ENCODE data around the gene MTRF1.

Gene MTRF1

GRCh38 chr13:41257535-41257934 lies 5.8 kb downstream of the MTRF1 start:
- TF ChIP-seq GATA3 (IDR thresholded peaks at IDR 0.05; ENCODE audit: low read depth, low read length): no peak
- TF ChIP-seq GATA2 (IDR thresholded peaks at IDR 0.05; ENCODE audit: low read depth, low read length): no peak

- TF ChIP-seq GATA2 (IDR thresholded peaks at IDR 0.05; ENCODE audit: low read depth, low read length) (no peak), GATA3 (IDR thresholded peaks at IDR 0.05; ENCODE audit: low read depth, low read length) (no peak)
These were observed 8.5 kb downstream of the MTRF1 start for GRCh38 chr13:41254902-41255301.

GRCh38 chr13:41250993-41251392 lies 12.4 kb downstream of the MTRF1 start:
- TF ChIP-seq GATA2 (IDR thresholded peaks at IDR 0.05; ENCODE audit: low read depth, low read length) (no peak), GATA3 (IDR thresholded peaks at IDR 0.05; ENCODE audit: low read depth, low read length) (no peak)

- TF ChIP-seq GATA2 (IDR thresholded peaks at IDR 0.05; ENCODE audit: low read depth, low read length) (no peak), GATA3 (IDR thresholded peaks at IDR 0.05; ENCODE audit: low read depth, low read length) (no peak)
These were observed 16.3 kb downstream of the MTRF1 start for GRCh38 chr13:41246969-41247680.

GRCh38 chr13:41244556-41244955 lies 18.8 kb downstream of the MTRF1 start:
- TF ChIP-seq GATA3 (IDR thresholded peaks at IDR 0.05; ENCODE audit: low read depth, low read length): no peak
- TF ChIP-seq GATA2 (IDR thresholded peaks at IDR 0.05; ENCODE audit: low read depth, low read length): no peak

GRCh38 chr13:41241626-41242025 lies 21.8 kb downstream of the MTRF1 start:
- TF ChIP-seq GATA3 (IDR thresholded peaks at IDR 0.05; ENCODE audit: low read depth, low read length) (no peak), GATA2 (IDR thresholded peaks at IDR 0.05; ENCODE audit: low read depth, low read length) (no peak)

- TF ChIP-seq GATA3 (IDR thresholded peaks at IDR 0.05; ENCODE audit: low read depth, low read length): no peak
- TF ChIP-seq GATA2 (IDR thresholded peaks at IDR 0.05; ENCODE audit: low read depth, low read length): no peak
These were observed 27.0 kb downstream of the MTRF1 start for GRCh38 chr13:41236369-41236768.

GRCh38 chr13:41232578-41233480 lies 30.5 kb downstream of the MTRF1 start:
- TF ChIP-seq GATA2 (IDR thresholded peaks at IDR 0.05; ENCODE audit: low read depth, low read length) (no peak), GATA3 (IDR thresholded peaks at IDR 0.05; ENCODE audit: low read depth, low read length) (no peak)

GRCh38 chr13:41231786-41232185 lies 31.6 kb downstream of the MTRF1 start:
- TF ChIP-seq GATA3 (IDR thresholded peaks at IDR 0.05; ENCODE audit: low read depth, low read length) (no peak), GATA2 (IDR thresholded peaks at IDR 0.05; ENCODE audit: low read depth, low read length) (no peak)

- TF ChIP-seq GATA3 (IDR thresholded peaks at IDR 0.05; ENCODE audit: low read depth, low read length) (no peak), GATA2 (IDR thresholded peaks at IDR 0.05; ENCODE audit: low read depth, low read length) (no peak)
These were observed 32.2 kb downstream of the MTRF1 start for GRCh38 chr13:41231025-41231677.

- TF ChIP-seq GATA2 (IDR thresholded peaks at IDR 0.05; ENCODE audit: low read depth, low read length): no peak
- TF ChIP-seq GATA3 (IDR thresholded peaks at IDR 0.05; ENCODE audit: low read depth, low read length): no peak
These were observed 34.0 kb downstream of the MTRF1 start for GRCh38 chr13:41229356-41229755.

GRCh38 chr13:41224113-41225110 lies 39.0 kb downstream of the MTRF1 start:
- TF ChIP-seq GATA2 (IDR thresholded peaks at IDR 0.05; ENCODE audit: low read depth, low read length) (no peak), GATA3 (IDR thresholded peaks at IDR 0.05; ENCODE audit: low read depth, low read length) (no peak)

- TF ChIP-seq GATA2 (IDR thresholded peaks at IDR 0.05; ENCODE audit: low read depth, low read length): no peak
- TF ChIP-seq GATA3 (IDR thresholded peaks at IDR 0.05; ENCODE audit: low read depth, low read length): no peak
These were observed 41.0 kb downstream of the MTRF1 start for GRCh38 chr13:41222259-41222852.
